Measurements from ENCODE around the gene INSYN1. TPM values are rescaled to one million over a fixed set of nuclear protein-coding genes. Genes with fewer than 3 reads are reported as not detected.

INSYN1 gene
- total and polyA plus RNA-seq, 9 of the 15 experiments (the other 6 are each of a cell fraction or from before 2014, with no cell fraction given), result not detected

- ChIA-PET CTCF (ENCODE audit: low intra/inter-chr PET ratio) (no interaction called here), POLR2A (no interaction called here)
- intact Hi-C loops (cut with micrococcal nuclease) (no loop called here), in situ Hi-C loops (cut with MboI) (no loop called here)
- no peak overlapping the region for H3K9ac ChIP-seq (ENCODE audit: insufficient read depth in 1 of 2, low read depth in 2 of 2, low read length in 2 of 2)
- BruUV-seq (replicated peaks), result no TSS peak
- no peaks in the 10 kb centered on the region for H3K9me3 ChIP-seq (replicated peaks; ENCODE audit: control insufficient read depth, insufficient read depth, low read depth, low read length)
- no peak for DNase-seq (ENCODE audit: extremely low read depth in 1 of 4, low spot score in 3 of 4)
- no peaks in the 10 kb centered on the region; a peak in 1 of 5 replicates for H3K4me1 ChIP-seq (replicated peaks in 1 of 2; ENCODE audit: control insufficient read depth in 2 of 2, insufficient read depth in 2 of 2, low read length in 2 of 2)
- no peak overlapping the region for H3K4me3 ChIP-seq
- H2AFZ ChIP-seq (ENCODE audit: low read depth, low read length), result no peak overlapping the region
- ATAC-seq, result no peak
- H3K9me1 ChIP-seq (ENCODE audit: control insufficient read depth, insufficient read depth, low read length), result no peaks in the 10 kb centered on the region
- no peaks in the 10 kb centered on the region; the same call in 1 of the 2 replicates for H4K20me1 ChIP-seq (replicated peaks; ENCODE audit: control insufficient read depth, insufficient read depth, low read length)
- no peaks in the 10 kb centered on the region for H3K36me3 ChIP-seq (ENCODE audit: control insufficient read depth, insufficient read depth, low read length)
- H3K27ac ChIP-seq (ENCODE audit: extremely low read depth, low read depth, low read length), result no peak overlapping the region
- 0% methylated on average over 3 of the region's 3 CpGs for WGBS (ENCODE audit: insufficient coverage, low coverage, missing lambda C conversion rate)
- no peaks in the 10 kb centered on the region for H3K79me2 ChIP-seq (ENCODE audit: control insufficient read depth, insufficient read depth, low read length)
- FAIRE-seq, result no peak
- H3K4me2 ChIP-seq (ENCODE audit: insufficient read depth, low read length), result no peak overlapping the region
- TF ChIP-seq THAP7 (CRISPR knock-in tag; IDR thresholded peaks at IDR 0.05) (no peak), USF1 (CRISPR knock-in tag; IDR thresholded peaks at IDR 0.05) (no peak), LEF1 (IDR thresholded peaks at IDR 0.05) (no peak), GABPB2 (CRISPR knock-in tag; conservative IDR thresholded peaks at IDR 0.05) (no peak), CTCFL (IDR thresholded peaks at IDR 0.05; ENCODE audit: borderline replicate concordance, insufficient read depth, low read depth, low read length, poor library complexity, severe bottlenecking) (no peak), HNRNPLL (IDR thresholded peaks at IDR 0.05; ENCODE audit: low read depth, low read length, poor library complexity, severe bottlenecking) (no peak), SMARCC2 (IDR thresholded peaks at IDR 0.05; ENCODE audit: low read depth) (no peak), NFIC (IDR thresholded peaks at IDR 0.05) (no peak), WHSC1 (IDR thresholded peaks at IDR 0.05; ENCODE audit: low read length) (no peak), GABPB1 (CRISPR knock-in tag; IDR thresholded peaks at IDR 0.05) (no peak), THAP12 (CRISPR knock-in tag; IDR thresholded peaks at IDR 0.05) (no peak), RBBP5 (IDR thresholded peaks at IDR 0.05; ENCODE audit: borderline replicate concordance, insufficient read depth, low read length, poor library complexity, severe bottlenecking) (no peak)
- H3K27me3 ChIP-seq (ENCODE audit: control insufficient read depth in 2 of 2, insufficient read depth in 2 of 2, low read length in 2 of 2), result peaks cover 20 to 46% of the 10 kb centered on the region in 2 experiments; a peak in 4 of 5 replicates
Measured at GRCh38 chr15:73763931-73764330, 10.8 kb upstream of the INSYN1 start.

Measured in K562 (cell line).